Measurements from ENCODE around the gene MX1.

GRCh38 chr21:41447356-41447755, 21.3 kb downstream of the MX1 start:
- TF ChIP-seq, protein P1, sequence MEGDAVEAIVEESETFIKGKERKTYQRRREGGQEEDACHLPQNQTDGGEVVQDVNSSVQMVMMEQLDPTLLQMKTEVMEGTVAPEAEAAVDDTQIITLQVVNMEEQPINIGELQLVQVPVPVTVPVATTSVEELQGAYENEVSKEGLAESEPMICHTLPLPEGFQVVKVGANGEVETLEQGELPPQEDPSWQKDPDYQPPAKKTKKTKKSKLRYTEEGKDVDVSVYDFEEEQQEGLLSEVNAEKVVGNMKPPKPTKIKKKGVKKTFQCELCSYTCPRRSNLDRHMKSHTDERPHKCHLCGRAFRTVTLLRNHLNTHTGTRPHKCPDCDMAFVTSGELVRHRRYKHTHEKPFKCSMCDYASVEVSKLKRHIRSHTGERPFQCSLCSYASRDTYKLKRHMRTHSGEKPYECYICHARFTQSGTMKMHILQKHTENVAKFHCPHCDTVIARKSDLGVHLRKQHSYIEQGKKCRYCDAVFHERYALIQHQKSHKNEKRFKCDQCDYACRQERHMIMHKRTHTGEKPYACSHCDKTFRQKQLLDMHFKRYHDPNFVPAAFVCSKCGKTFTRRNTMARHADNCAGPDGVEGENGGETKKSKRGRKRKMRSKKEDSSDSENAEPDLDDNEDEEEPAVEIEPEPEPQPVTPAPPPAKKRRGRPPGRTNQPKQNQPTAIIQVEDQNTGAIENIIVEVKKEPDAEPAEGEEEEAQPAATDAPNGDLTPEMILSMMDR (conservative IDR thresholded peaks at IDR 0.05 in 1 of 2, IDR thresholded peaks at IDR 0.05 in 1 of 2; ENCODE audit: low read depth in 1 of 2, low read length in 2 of 2) = no peak
- no peak for TF ChIP-seq EZH2 (IDR thresholded peaks at IDR 0.05; ENCODE audit: low read length, missing control alignments)
